ENCODE data around the gene ELAVL3. TPM values are rescaled to one million over a fixed set of nuclear protein-coding genes. Genes with fewer than 3 reads are reported as not detected.

The ELAVL3 gene
- total RNA-seq, 1 experiment from 2014 or later = not detected

DNA sequence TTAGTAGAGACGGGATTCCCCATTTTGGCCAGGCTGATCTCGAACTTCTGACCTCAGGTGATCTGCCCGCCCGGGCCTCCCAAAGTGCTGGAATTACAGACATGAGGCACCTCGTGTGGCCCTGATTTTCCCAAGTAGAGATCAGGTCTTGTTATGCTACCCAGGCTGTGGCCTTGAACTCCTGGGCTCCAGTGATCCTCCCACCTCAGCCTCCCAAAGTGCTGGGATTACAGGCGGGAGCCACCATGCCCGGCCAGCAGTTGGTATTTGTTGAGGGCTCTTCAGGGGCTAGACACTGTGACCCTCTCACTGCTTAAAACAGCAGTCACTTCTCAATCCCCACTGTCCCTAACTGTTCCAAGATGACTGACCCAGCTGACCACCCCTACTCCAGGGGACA lies 8.5 kb upstream of the ELAVL3 start:
- no TSS peak for BruUV-seq (replicated peaks)
- in situ Hi-C loops (cut with HindIII; ENCODE audit: low pct_unique_long_range_greater_than_20kb, low sequenced_read_pairs) = no loop called here
- intact Hi-C loops (cut with micrococcal nuclease; ENCODE audit: unreplicated experiment) = no loop called here
- POLR2A ChIA-PET = no interaction called here
- CTCF ChIA-PET = no interaction called here
- Histone ChIP-seq H3K27ac (ENCODE audit: low read length) (no peak overlapping the region), H3K4me1 (ENCODE audit: control insufficient read depth, insufficient read depth, low read length) (no peaks in the 10 kb centered on the region), H3K9me3 (ENCODE audit: control insufficient read depth, insufficient read depth, low read depth, low read length) (no peaks in the 10 kb centered on the region), H3K36me3 (ENCODE audit: control insufficient read depth, insufficient read depth, low read length) (no peaks in the 10 kb centered on the region), H3K4me3 (ENCODE audit: low read depth in 2 of 2, low read length in 2 of 2) (no peak overlapping the region), H3K27me3 (ENCODE audit: control insufficient read depth, insufficient read depth, low read length) (no peaks in the 10 kb centered on the region)
- no peak for ATAC-seq
- no peak for TF ChIP-seq CTCF (IDR thresholded peaks at IDR 0.05)
- no peak for TF ChIP-seq POLR2AphosphoS5 (IDR thresholded peaks at IDR 0.05; ENCODE audit: low read depth, low read length)
- no peak for TF ChIP-seq SIN3A (IDR thresholded peaks at IDR 0.05; ENCODE audit: borderline replicate concordance, insufficient read depth, low read depth, low read length)
- TF ChIP-seq TCF7L2 (IDR thresholded peaks at IDR 0.05; ENCODE audit: low read depth, low read length) = no peak
- TF ChIP-seq, protein P1, sequence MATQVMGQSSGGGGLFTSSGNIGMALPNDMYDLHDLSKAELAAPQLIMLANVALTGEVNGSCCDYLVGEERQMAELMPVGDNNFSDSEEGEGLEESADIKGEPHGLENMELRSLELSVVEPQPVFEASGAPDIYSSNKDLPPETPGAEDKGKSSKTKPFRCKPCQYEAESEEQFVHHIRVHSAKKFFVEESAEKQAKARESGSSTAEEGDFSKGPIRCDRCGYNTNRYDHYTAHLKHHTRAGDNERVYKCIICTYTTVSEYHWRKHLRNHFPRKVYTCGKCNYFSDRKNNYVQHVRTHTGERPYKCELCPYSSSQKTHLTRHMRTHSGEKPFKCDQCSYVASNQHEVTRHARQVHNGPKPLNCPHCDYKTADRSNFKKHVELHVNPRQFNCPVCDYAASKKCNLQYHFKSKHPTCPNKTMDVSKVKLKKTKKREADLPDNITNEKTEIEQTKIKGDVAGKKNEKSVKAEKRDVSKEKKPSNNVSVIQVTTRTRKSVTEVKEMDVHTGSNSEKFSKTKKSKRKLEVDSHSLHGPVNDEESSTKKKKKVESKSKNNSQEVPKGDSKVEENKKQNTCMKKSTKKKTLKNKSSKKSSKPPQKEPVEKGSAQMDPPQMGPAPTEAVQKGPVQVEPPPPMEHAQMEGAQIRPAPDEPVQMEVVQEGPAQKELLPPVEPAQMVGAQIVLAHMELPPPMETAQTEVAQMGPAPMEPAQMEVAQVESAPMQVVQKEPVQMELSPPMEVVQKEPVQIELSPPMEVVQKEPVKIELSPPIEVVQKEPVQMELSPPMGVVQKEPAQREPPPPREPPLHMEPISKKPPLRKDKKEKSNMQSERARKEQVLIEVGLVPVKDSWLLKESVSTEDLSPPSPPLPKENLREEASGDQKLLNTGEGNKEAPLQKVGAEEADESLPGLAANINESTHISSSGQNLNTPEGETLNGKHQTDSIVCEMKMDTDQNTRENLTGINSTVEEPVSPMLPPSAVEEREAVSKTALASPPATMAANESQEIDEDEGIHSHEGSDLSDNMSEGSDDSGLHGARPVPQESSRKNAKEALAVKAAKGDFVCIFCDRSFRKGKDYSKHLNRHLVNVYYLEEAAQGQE (IDR thresholded peaks at IDR 0.05; ENCODE audit: insufficient read depth in 1 of 2, low read depth in 2 of 2, low read length in 1 of 2) = no peak
- no peak for DNase-seq (ENCODE audit: low read depth, low spot score)

DNA sequence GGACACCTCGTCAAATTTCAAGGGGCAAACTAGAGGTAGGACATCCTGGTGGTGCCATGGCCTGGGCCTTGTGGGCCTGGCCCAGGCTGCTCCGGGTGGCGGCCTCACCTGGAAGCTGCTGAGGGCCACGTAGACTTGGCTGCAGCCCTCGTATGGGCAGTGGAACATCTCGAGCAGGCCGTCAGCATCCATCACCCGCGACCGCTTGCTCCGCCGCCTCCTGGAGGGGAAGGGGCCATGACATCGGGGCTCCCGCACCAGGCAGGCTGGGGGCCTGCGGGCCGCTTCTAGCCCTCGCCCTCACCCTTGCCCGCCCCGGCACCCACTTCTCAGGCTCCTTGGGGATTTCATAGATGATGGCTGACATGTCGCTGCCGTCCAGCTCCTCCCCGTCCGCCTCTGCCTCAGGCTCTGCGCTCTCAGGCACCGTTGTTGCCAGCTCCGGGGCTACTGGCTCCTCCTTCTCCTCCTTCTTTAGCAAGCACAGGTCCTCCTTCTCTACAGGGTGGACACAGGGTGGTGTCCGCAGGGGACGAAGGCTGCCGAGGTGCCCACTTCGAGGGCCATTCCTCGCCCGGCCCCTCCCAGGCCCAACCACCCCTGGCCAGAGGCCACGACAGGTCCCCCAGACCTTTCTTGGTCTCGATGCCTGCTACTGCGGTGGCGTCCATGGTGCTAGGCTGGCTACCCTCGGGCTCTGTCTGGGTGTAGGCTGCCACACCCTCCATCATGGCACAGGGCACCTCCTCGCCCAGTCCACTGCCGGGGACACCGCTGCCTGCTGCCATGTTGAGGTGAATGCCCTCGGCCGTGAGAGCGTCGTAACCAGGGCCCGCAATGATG lies 6.0 kb upstream of the ELAVL3 start:
- Histone ChIP-seq H3K27me3 (ENCODE audit: control insufficient read depth, insufficient read depth, low read length) (no peaks in the 10 kb centered on the region), H3K9me3 (ENCODE audit: control insufficient read depth, insufficient read depth, low read depth, low read length) (no peaks in the 10 kb centered on the region), H3K27ac (ENCODE audit: low read length) (no peak overlapping the region), H3K4me3 (ENCODE audit: low read depth in 2 of 2, low read length in 2 of 2) (no peak overlapping the region), H3K36me3 (ENCODE audit: control insufficient read depth, insufficient read depth, low read length) (no peaks in the 10 kb centered on the region), H3K4me1 (ENCODE audit: control insufficient read depth, insufficient read depth, low read length) (no peaks in the 10 kb centered on the region)
- CTCF ChIA-PET = interaction anchor here (0.6 kb wide), 1 partner anchor 216 kb away, joined by 6 read pairs; no protein-coding TSS in a partner anchor
- no peak for TF ChIP-seq CTCF (IDR thresholded peaks at IDR 0.05)
- no peak for TF ChIP-seq TCF7L2 (IDR thresholded peaks at IDR 0.05; ENCODE audit: low read depth, low read length)
- TF ChIP-seq SIN3A (IDR thresholded peaks at IDR 0.05; ENCODE audit: borderline replicate concordance, insufficient read depth, low read depth, low read length) = no peak
- TF ChIP-seq, protein P1 (IDR thresholded peaks at IDR 0.05; ENCODE audit: insufficient read depth in 1 of 2, low read depth in 2 of 2, low read length in 1 of 2) = no peak
- no peak for TF ChIP-seq POLR2AphosphoS5 (IDR thresholded peaks at IDR 0.05; ENCODE audit: low read depth, low read length)
- POLR2A ChIA-PET = no interaction called here
- in situ Hi-C loops (cut with HindIII; ENCODE audit: low pct_unique_long_range_greater_than_20kb, low sequenced_read_pairs) (no loop called here), intact Hi-C loops (cut with micrococcal nuclease; ENCODE audit: unreplicated experiment) (no loop called here)
- ATAC-seq = no peak
- BruUV-seq (replicated peaks) = no TSS peak
- no peak for DNase-seq (ENCODE audit: low read depth, low spot score)
